K562 (cell line): Measurements from ENCODE around the gene HSPA1B. TPM values are rescaled to one million over a fixed set of nuclear protein-coding genes. Genes with fewer than 3 reads are reported as not detected.
A peak's percentile ranks its signal among the peaks of the same experiment; 100 is the strongest.

Source experiments
- ATF6 ChIP-seq: sonication (generic); formaldehyde crosslinking; IDR thresholded peaks from 2 replicates; pipeline ENCODE4 v1.4.0; 2020; ENCODE audit warnings: mild to moderate bottlenecking, missing genetic modification reagents
- BRD4 ChIP-seq: fragments of 200-600 bp; sonication (generic); IDR thresholded peaks from 2 replicates; pipeline ENCODE4 v1.6.1; 2017; ENCODE audit warnings: inconsistent platforms
- CHD1 ChIP-seq: fragments of 200-600 bp; sonication (generic); IDR thresholded peaks from one replicate; pipeline ENCODE4 v1.6.1; 2012; ENCODE audit warnings: mild to moderate bottlenecking, moderate library complexity, low read length, inconsistent platforms
- DLX4 ChIP-seq: fragments of 250-450 bp; sonication (Bioruptor Pico); IDR thresholded peaks from 2 replicates; pipeline ENCODE4 v1.6.1; 2021; ENCODE audit warnings: mild to moderate bottlenecking
- DMBX1 ChIP-seq: fragments of 250-450 bp; sonication (Bioruptor Pico); IDR thresholded peaks from 2 replicates; pipeline ENCODE4 v1.8.0; 2022; ENCODE audit warnings: inconsistent platforms, mild to moderate bottlenecking, moderate library complexity, borderline replicate concordance
- GTF3C2 ChIP-seq: IDR thresholded peaks from 3 replicates; pipeline ENCODE4 v1.6.1; 2011; ENCODE audit warnings: borderline replicate concordance, mild to moderate bottlenecking, moderate library complexity; ENCODE audit not compliant: insufficient read length; ENCODE audit errors: extremely low read depth
- HINFP ChIP-seq: fragments of 450-650 bp; conservative IDR thresholded peaks from 2 replicates; pipeline ENCODE4 v1.6.1; 2016; ENCODE audit warnings: missing genetic modification characterization, low read depth, mild to moderate bottlenecking, control low read depth, missing compliant biosample characterization
- HNRNPH1 ChIP-seq: fragments of 200-400 bp; formaldehyde crosslinking; optimal IDR thresholded peaks from 2 replicates; pipeline ENCODE3; 2017; ENCODE audit warnings: low read depth, mild to moderate bottlenecking, low read length, moderate library complexity
- MEF2D ChIP-seq: conservative IDR thresholded peaks from 2 replicates; pipeline ENCODE4 v1.6.1; 2016; ENCODE audit warnings: low read depth, missing genetic modification characterization, missing compliant biosample characterization
- POLR2A ChIP-seq: fragments of 450-650 bp; conservative IDR thresholded peaks from 2 replicates; pipeline ENCODE4 v1.6.1; 2016
- POLR3G ChIP-seq: IDR thresholded peaks from 2 replicates; pipeline ENCODE4 v1.6.1; 2011; ENCODE audit not compliant: insufficient read length, insufficient replicate concordance; ENCODE audit errors: extremely low read depth
- TAF7 ChIP-seq: fragments of 450-650 bp; IDR thresholded peaks from 2 replicates; pipeline ENCODE4 v1.6.1; 2016; ENCODE audit warnings: missing genetic modification characterization, missing compliant biosample characterization
- TFAM ChIP-seq: fragments of 250-450 bp; sonication (Bioruptor Pico); conservative IDR thresholded peaks from 2 replicates; pipeline ENCODE4 v1.5.0; 2021; ENCODE audit warnings: mild to moderate bottlenecking, moderate library complexity
- ZNF174 ChIP-seq: fragments of 250-450 bp; sonication (Bioruptor Pico); IDR thresholded peaks from 2 replicates; pipeline ENCODE4 v1.4.0; 2020; ENCODE audit warnings: mild to moderate bottlenecking
- ZNF253 ChIP-seq: fragments of 250-450 bp; sonication (Bioruptor Pico); conservative IDR thresholded peaks from 2 replicates; pipeline ENCODE4 v1.6.1; 2021; ENCODE audit warnings: mild to moderate bottlenecking
- ZNF280A ChIP-seq: fragments of 450-650 bp; IDR thresholded peaks from 2 replicates; pipeline ENCODE4 v1.6.1; 2018; ENCODE audit warnings: mild to moderate bottlenecking, low read depth; ENCODE audit not compliant: partially characterized antibody
- ZNF512 ChIP-seq: IDR thresholded peaks from 2 replicates; pipeline ENCODE4 v1.6.1; 2016; ENCODE audit warnings: missing genetic modification characterization, missing compliant biosample characterization
- polyA plus RNA-seq, 8 experiments: library from polyadenylated mRNA; depleted of rRNA in 4 of 8; stranded (reverse) in 5 of 8; unstranded in 3 of 8; fragments of >200 nt; fragmentation: Nextera tagmentation in 2 of 8; fragmentation: Illumina TruSeq in 1 of 8; extraction: Ambion mirVana in 2 of 8; extraction: Trizol in 1 of 8; gene quantifications; 2 replicates each; pipeline versions ENCODE4 v1.2.1 to v1.2.3, GENCODE V29; 2011 to 2014; ENCODE audit warnings: inconsistent platforms in 1 of 8, missing spikeins in 1 of 8
- total RNA-seq, 7 experiments: library from RNA; depleted of rRNA in 6 of 7; stranded (reverse); fragments of >200 nt in 6 of 7; fragmentation: Illumina TruSeq in 2 of 7; extraction: Trizol in 2 of 7; gene quantifications; 2 replicates each; pipeline versions ENCODE4 v1.2.1 to v1.2.3, GENCODE V29; 2011 to 2021; ENCODE audit warnings: low replicate concordance in 1 of 7

HSPA1B gene
- total and polyA plus RNA-seq, 9 of the 15 experiments (the other 6 are each of a cell fraction or from before 2014, with no cell fraction given), result 0.27 to 227 (median 51.2) TPM

- 0 out of 2 replicates have a peak, but pooled peaks have one; percentile 90 for TF ChIP-seq ATF6 (CRISPR knock-in tag)
- no peak for TF ChIP-seq TFAM (CRISPR knock-in tag)
- TF ChIP-seq ZNF280A, result no peak
- peak; percentile 86 for TF ChIP-seq CHD1
- TF ChIP-seq MEF2D, result peak; percentile 70
- TF ChIP-seq DMBX1 (CRISPR knock-in tag), result peak; percentile 83
- no peak for TF ChIP-seq HINFP (tag)
- peak; percentile 69; the same call in 1 of the 2 replicates for TF ChIP-seq ZNF174 (CRISPR knock-in tag)
- TF ChIP-seq DLX4 (CRISPR knock-in tag), result no peak
- TF ChIP-seq ZNF253 (CRISPR knock-in tag), result no peak
- peak; percentile 94 for TF ChIP-seq TAF7 (tag)
- no peak for TF ChIP-seq POLR3G
- no peak for TF ChIP-seq ZNF512 (tag)
- TF ChIP-seq BRD4, result no peak
- TF ChIP-seq HNRNPH1, result no peak
- TF ChIP-seq POLR2A, result peak; percentile 100
- no peak for TF ChIP-seq GTF3C2
Observed at GRCh38 chr6:31827286-31828079, at the start of gene HSPA1B (continued).
